ENCODE data around the gene PMS1. TPM values are rescaled to one million over a fixed set of nuclear protein-coding genes. Genes with fewer than 3 reads are reported as not detected.

Gene PMS1
- total RNA-seq, 4 donors from 2014 or later: 6.9 to 12.0 (median 8.8) TPM

GRCh38 chr2:189799531-189799930 is 15.3 kb downstream of the PMS1 start:
- H3K4me1 ChIP-seq: peaks cover 17 to 27% of the 10 kb centered on the region in 2 donors
- H3K27ac ChIP-seq: peak overlapping the region in 1 of 4 donors; percentile 15
- no peak overlapping the region for H3K4me3 ChIP-seq
- DNase-seq: peak in 1 of 2 donors; percentile 45
- H3K9me3 ChIP-seq: no peaks in the 10 kb centered on the region
- intact Hi-C loops (cut with DNase I; ENCODE audit: low total_unique reads): loop anchor here (2.0 kb wide), 1 partner anchor 273 kb away; no protein-coding TSS in a partner anchor
- ATAC-seq: peak; percentile 66 to 82
- H3K36me3 ChIP-seq: peaks cover 0 to 20% of the 10 kb centered on the region in 2 donors
- no peaks in the 10 kb centered on the region for H3K27me3 ChIP-seq
- in situ Hi-C loops (cut with MboI; ENCODE audit: low sequenced_read_pairs in 4 of 4): loop anchor here in 3 of 4 donors (10.0 to 25.0 kb wide), 3 partner anchors 263 to 275 kb away; partner anchors contain the start of gene MSTN (in 2 of the 3)
- no peak for TF ChIP-seq CTCF (IDR thresholded peaks at IDR 0.05 in 4 of 5, conservative IDR thresholded peaks at IDR 0.05 in 1 of 5)
- TF ChIP-seq POLR2A (IDR thresholded peaks at IDR 0.05): no peak

- no peak for ATAC-seq
- in situ Hi-C loops (cut with MboI; ENCODE audit: low sequenced_read_pairs in 4 of 4) (no loop called here), intact Hi-C loops (cut with DNase I; ENCODE audit: low total_unique reads) (no loop called here)
- DNase-seq: no peak
- Histone ChIP-seq H3K36me3 (no peaks in the 10 kb centered on the region), H3K27me3 (no peaks in the 10 kb centered on the region), H3K4me3 (no peak overlapping the region), H3K9me3 (no peaks in the 10 kb centered on the region), H3K4me1 (peaks cover 17 to 25% of the 10 kb centered on the region in 2 donors), H3K27ac (no peak overlapping the region)
- TF ChIP-seq POLR2A (IDR thresholded peaks at IDR 0.05): no peak
- TF ChIP-seq CTCF (IDR thresholded peaks at IDR 0.05 in 4 of 5, conservative IDR thresholded peaks at IDR 0.05 in 1 of 5): no peak
Observed at GRCh38 chr2:189802396-189802912, 18.2 kb downstream of the PMS1 start.

GRCh38 chr2:189803431-189803830 is 19.2 kb downstream of the PMS1 start:
- peak in 1 of 2 donors; percentile 50 for ATAC-seq
- Histone ChIP-seq H3K9me3 (no peaks in the 10 kb centered on the region), H3K4me1 (peaks cover 12 to 18% of the 10 kb centered on the region in 2 donors), H3K36me3 (no peaks in the 10 kb centered on the region), H3K4me3 (no peak overlapping the region), H3K27ac (no peak overlapping the region), H3K27me3 (no peaks in the 10 kb centered on the region)
- in situ Hi-C loops (cut with MboI; ENCODE audit: low sequenced_read_pairs in 4 of 4): no loop called here
- intact Hi-C loops (cut with DNase I; ENCODE audit: low total_unique reads): no loop called here
- no peak for DNase-seq
- TF ChIP-seq POLR2A (IDR thresholded peaks at IDR 0.05): no peak
- TF ChIP-seq CTCF (IDR thresholded peaks at IDR 0.05 in 4 of 5, conservative IDR thresholded peaks at IDR 0.05 in 1 of 5): no peak

- Histone ChIP-seq H3K27me3 (no peaks in the 10 kb centered on the region), H3K36me3 (peaks cover 0 to 17% of the 10 kb centered on the region in 2 donors), H3K9me3 (no peaks in the 10 kb centered on the region), H3K4me3 (no peak overlapping the region), H3K27ac (no peak overlapping the region), H3K4me1 (peaks cover 0 to 6% of the 10 kb centered on the region in 2 donors)
- in situ Hi-C loops (cut with MboI; ENCODE audit: low sequenced_read_pairs in 4 of 4): no loop called here
- ATAC-seq (no peak), DNase-seq (no peak)
- TF ChIP-seq CTCF (IDR thresholded peaks at IDR 0.05 in 4 of 5, conservative IDR thresholded peaks at IDR 0.05 in 1 of 5): no peak
- no peak for TF ChIP-seq POLR2A (IDR thresholded peaks at IDR 0.05)
- intact Hi-C loops (cut with DNase I; ENCODE audit: low total_unique reads): no loop called here
Observed at GRCh38 chr2:189818249-189819038, 34.2 kb downstream of the PMS1 start.
